ENCODE data around the gene AKAP5.

AKAP5 gene

DNA sequence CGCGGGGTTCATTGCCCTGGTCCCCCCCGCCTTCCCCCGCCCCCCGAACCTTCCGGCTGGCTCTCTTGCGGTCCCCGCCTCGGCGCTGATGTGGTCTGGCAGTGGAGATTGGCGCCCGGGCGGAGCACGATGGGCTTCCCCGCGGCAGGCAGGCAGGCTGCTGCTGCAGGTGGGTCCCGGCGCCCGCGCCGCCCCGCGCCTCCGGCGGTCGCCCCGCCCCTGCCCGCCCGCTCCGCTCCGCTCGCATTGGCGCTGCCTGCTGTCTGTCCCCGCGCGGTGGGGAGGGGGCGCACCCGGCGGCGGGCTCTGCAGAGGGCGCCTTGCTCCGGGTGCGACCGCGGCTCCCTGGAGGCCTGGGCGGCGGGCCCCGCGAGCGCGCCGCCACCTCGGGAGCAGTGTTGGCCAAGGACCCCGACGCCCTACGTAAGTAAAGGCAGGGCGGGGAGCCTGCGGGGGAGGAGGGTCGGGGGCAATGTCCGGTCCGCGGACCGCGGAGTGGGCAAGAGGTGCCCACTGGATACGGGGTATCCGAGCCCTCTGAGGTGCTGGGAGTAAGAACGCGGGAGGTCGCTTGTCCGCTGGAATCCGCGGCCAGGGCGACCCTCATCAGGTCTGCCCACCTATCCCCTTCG lies at the start of gene AKAP5:
Gene AKAP5, plus strand, starts transcription at position 309 of the 632 bp plus-strand sequence. CDS start 2,896 bp downstream, outside the sequence.
- DNase-seq, result no peak

DNA sequence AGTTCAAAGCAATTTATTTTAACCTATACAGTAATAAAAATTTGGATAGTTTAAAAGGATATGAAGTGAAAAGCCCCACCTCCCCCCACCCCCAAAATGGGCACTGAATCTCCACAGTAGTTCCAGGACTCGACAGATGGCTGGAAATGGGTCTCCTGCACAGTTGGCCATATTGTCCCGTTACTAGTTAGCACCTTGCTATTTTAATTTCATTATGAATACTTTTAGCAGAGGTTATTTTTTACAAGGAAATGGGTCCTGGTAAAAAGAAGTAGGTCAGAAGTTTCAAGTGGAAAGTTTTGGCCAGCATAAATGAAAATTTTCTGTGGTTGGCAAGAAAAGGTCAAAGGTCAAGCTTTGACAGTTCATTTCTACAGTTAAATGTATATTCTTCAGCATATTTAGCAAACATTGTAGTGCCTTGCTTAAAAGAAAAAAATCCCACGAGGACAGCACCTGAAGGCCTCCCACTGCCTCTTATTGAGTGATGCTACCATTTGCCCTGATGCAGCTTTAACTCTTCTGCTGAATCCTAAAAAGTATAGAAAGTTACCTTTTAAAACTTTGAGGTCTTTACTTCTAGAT lies 48.9 kb upstream of the AKAP5 start:
- DNase-seq, result no peak

DNA sequence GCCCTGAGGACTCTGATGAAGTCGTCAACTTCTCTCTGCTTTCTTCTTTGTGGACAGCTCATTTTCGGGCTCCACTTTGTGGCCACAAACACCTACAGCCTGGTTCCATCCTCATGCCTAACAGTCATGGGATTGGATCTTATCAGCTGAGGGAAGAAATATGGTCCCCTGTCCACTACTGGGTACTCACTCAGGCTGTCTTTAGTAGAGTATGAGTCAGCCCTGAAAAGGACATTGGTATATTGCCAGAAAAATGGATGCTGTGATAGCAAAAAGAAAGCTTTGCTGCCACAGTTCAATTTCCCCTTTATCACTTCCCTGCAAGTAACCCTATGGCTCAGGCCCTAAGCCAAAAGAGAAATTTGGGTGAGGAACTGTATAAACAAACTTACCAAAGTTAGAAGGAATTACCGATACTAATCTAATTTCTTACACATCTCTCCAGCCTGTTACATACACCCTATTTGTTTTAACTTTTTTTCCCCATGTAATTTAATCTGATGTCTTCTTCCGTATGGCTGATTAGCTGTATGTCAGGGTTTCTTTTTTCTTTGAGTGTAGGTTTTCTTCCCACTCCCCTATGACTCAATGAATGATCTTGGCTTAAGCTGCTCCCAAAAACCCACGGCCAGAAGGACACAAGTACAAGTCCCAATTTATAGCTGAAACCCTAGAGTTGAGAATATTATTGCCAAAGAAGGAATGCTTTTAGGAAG lies 48.1 kb upstream of the AKAP5 start:
- peak; percentile 60 for DNase-seq

GRCh38 chr14:64417771-64418125 lies 47.6 kb upstream of the AKAP5 start:
- DNase-seq, result no peak

DNA sequence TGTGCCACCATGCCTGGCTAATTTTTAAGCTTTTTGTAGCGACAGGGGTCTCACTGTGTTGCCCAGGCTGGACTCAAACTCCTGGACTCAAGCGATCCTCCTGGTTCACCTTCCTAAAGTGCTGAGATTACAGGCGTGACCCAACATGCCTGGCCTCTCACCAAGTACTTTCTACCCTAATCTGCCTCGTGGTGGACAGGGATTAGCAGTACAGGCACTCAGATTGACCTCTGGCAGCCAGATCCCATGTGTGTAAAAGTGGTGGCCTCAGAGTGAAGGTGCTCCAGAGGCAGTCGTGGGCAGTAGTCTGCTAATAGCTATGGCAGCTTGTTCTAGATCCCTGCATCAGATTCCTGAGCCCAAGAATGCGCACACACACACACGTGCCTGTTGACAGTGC lies 46.3 kb upstream of the AKAP5 start:
- DNase-seq, result no peak

- DNase-seq, result no peak
These were observed 44.1 kb upstream of the AKAP5 start for GRCh38 chr14:64421166-64421565.

DNA sequence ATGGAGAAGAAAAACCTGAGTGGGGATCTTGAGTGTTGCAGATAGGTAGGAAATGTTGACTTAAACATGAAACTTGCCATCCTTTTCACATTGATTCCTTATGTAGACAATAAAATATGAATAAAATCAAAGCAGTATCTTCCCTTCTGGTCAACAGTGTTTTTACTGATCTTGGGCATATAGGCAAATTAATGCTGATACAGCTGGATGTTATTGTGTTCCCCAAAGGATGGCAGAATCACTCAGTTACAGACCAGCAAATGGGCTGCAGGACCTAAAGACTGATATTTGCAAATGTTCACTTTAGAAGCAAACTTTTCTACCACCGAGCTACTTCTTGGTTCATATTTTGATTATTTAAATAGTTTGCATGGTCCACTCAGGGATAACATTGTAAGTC lies 43.3 kb upstream of the AKAP5 start:
- no peak for DNase-seq

DNA sequence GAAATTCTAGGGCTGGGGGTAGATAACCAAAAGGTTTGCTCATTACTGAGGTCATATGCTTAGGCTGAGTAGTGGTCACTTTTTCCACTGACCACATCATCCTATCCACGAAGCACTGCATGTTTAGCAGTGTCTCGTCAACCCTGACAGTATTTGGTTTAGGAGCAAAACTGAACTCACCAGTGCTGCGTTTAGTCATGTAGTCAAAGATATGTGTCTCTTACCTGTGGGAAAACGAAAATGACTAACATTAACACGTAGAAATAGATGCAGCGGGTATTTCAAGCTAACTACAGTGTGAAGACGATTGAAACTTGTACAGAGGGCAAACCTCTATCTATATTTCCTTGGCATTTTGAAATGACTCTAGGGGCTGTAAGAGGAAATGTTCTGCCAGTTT lies 42.5 kb upstream of the AKAP5 start:
- no peak for DNase-seq

DNA sequence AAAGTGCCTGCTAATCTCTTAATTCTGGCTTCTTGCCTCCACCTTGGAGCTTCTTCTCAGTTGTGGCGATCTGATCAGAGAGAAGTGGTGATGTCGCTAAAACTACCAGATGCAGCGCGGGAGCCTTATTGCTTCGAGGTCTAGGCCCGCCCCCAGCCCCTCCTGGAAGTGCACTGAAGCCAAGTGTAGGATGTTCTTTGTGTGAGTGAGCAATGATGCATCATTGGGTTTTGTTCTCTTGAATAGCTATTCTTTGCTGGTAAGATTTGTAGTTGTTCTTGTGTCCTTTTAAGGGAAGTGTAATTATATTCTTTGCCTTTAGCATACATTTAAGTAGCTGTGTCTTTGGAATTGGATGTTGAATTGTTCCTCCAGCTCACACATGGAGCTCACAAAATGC lies 41.3 kb upstream of the AKAP5 start:
- no peak for DNase-seq

DNA sequence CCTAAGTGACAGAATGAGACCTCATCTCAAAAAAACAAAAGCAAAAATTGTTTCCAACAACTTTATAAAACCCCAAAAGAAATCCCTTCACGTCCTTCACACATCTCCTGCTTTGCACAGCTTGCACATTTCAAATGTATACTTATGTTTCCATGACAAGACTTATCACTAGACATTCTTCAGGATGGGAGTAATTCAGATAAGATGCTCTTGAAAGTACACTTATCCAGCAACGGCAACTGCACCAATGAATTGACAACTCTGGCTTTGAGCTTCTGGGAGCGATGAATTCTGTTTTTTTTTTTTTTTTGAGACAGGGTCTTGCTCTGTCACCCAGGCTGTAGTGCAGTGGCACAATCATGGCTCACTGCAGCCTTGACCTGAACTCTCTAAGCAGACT lies 30.8 kb upstream of the AKAP5 start:
- DNase-seq, result no peak

GRCh38 chr14:64438181-64438841 lies 27.0 kb upstream of the AKAP5 start:
- DNase-seq, result no peak

GRCh38 chr14:64439141-64439540 lies 26.2 kb upstream of the AKAP5 start:
- no peak for DNase-seq

- DNase-seq, result no peak
These were observed 24.8 kb upstream of the AKAP5 start for GRCh38 chr14:64440494-64440893.

DNA sequence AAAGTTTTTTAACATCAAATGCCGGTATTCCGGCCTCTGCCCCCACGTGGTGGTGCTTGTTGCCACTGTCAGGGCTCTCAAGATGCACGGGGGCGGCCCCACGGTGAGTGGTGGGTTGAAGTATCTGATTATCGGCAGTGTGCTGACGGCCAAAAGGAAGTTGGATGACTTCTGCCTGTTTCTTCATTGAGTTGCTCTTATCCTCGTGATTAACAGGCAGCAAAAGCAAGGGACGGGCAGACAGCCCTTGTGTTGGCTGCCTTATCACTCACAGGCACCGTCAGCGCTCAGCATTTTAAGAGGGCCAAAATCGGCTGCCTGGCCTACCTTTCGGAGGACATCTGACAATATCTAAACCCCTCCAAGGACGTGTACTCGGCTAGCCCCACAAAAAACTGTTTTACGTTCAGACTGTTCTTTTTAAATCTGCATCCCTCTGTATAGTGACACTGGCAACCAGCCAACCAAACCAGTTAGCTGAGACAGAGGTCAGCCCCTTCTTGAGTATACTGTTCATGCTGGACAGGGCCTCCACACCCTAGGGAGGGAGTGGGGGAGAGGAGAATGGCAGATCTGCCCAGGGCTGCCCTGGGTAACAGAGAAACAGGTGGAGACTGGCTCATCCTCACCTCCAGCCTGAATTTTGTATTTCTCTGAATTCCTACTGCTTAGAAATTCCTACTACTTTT lies 22.9 kb upstream of the AKAP5 start:
- no peak for DNase-seq

- DNase-seq, result no peak
These were observed 21.2 kb upstream of the AKAP5 start for GRCh38 chr14:64444140-64444539.

GRCh38 chr14:64444984-64445845 lies 20.1 kb upstream of the AKAP5 start:
- peak; percentile 74 for DNase-seq

- DNase-seq, result no peak
These were observed 17.2 kb upstream of the AKAP5 start for GRCh38 chr14:64447876-64448670.

- DNase-seq, result no peak
These were observed 15.0 kb upstream of the AKAP5 start for GRCh38 chr14:64450255-64450654.

DNA sequence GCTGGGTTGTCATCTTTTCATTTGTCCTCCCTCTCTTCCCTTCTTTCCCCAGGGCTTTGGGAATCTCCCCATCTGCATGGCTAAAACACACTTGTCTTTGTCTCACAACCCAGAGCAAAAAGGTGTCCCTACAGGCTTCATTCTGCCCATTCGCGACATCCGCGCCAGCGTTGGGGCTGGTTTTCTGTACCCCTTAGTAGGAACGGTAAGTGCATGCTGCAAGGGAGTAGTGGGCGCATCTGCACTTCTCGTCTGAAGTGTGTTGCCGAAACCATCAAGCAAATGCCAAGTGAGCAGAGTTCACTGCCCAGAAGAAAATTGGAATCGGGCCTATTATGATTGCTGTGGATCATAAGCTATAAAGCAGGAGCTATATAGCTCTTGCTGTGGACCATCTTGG lies 10.6 kb upstream of the AKAP5 start:
- no peak for DNase-seq

DNA sequence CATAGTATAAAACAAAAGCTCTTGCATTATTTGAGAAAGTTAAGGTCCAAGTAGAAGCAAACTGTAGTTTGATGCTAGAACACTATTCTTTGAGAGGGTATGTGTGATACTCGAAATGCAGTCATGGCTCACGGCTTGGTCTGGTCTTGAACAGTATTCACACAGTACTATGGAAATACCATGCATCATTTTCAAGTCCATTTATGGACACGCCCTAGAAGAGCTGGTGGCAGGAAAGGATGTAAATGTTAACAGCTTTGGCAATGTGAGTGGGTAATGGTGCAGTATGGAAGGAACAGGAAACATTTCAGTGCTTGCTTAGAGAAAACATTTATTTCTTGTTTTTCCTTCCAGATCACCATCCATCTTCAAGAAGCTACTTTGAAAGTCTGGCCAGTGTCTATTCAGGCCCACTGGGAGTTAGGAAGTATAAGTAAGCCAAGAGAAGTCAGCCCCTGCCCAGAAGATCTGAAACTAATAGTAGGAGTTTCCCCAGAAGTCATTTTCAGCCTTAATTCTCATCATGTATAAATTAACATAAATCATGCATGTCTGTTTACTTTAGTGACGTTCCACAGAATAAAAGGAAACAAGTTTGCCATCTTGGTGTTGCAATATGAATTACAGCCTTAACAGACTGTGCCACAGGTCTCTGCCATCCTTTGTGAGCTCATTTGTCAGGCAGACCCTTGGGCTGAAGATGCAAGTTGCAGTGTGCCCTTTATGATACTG lies 5.7 kb upstream of the AKAP5 start:
- DNase-seq, result peak; percentile 17

- no peak for DNase-seq
These were observed 4.1 kb upstream of the AKAP5 start for GRCh38 chr14:64461221-64461620.
